Measurements from ENCODE around the gene SNRPB. TPM values are rescaled to one million over a fixed set of nuclear protein-coding genes. Genes with fewer than 3 reads are reported as not detected.

The SNRPB gene
- total RNA-seq, 1 donor from 2014 or later: 280 TPM

GRCh38 chr20:2515203-2515602, 44.6 kb upstream of the SNRPB start:
- Histone ChIP-seq H3K36me3 (ENCODE audit: control insufficient read depth, insufficient read depth, low read length) (no peaks in the 10 kb centered on the region), H3K4me3 (ENCODE audit: low read depth, low read length) (no peak overlapping the region), H3K27me3 (ENCODE audit: control insufficient read depth, insufficient read depth, low read length) (no peaks in the 10 kb centered on the region)
- no peak for TF ChIP-seq CTCF (IDR thresholded peaks at IDR 0.05; ENCODE audit: insufficient read depth, low read length, severe bottlenecking)
- DNase-seq (ENCODE audit: low read depth) (no peak), FAIRE-seq (no peak)

GRCh38 chr20:2509794-2510193, 39.2 kb upstream of the SNRPB start:
- no peak for DNase-seq (ENCODE audit: low read depth)

GRCh38 chr20:2509468-2509781, 38.8 kb upstream of the SNRPB start:
- H3K27me3 ChIP-seq (ENCODE audit: control insufficient read depth, insufficient read depth, low read length): no peaks in the 10 kb centered on the region
- no peak for TF ChIP-seq CTCF (IDR thresholded peaks at IDR 0.05; ENCODE audit: insufficient read depth, low read length, severe bottlenecking)
- DNase-seq (ENCODE audit: low read depth) (no peak), FAIRE-seq (no peak)
- peak overlapping the region; percentile 80 for H3K4me3 ChIP-seq (ENCODE audit: low read depth, low read length)
- H3K36me3 ChIP-seq (ENCODE audit: control insufficient read depth, insufficient read depth, low read length): no peaks in the 10 kb centered on the region

More at GRCh38 chr20:2509794-2510193, 39.2 kb upstream of the SNRPB start:
- TF ChIP-seq CTCF (IDR thresholded peaks at IDR 0.05; ENCODE audit: insufficient read depth, low read length, severe bottlenecking): no peak
- Histone ChIP-seq H3K36me3 (ENCODE audit: control insufficient read depth, insufficient read depth, low read length) (no peaks in the 10 kb centered on the region), H3K27me3 (ENCODE audit: control insufficient read depth, insufficient read depth, low read length) (no peaks in the 10 kb centered on the region), H3K4me3 (ENCODE audit: low read depth, low read length) (no peak overlapping the region)
- no peak for FAIRE-seq

- DNase-seq (ENCODE audit: low read depth) (peak; percentile 77), FAIRE-seq (no peak)
- H3K36me3 ChIP-seq (ENCODE audit: control insufficient read depth, insufficient read depth, low read length): no peaks in the 10 kb centered on the region
- peak within 1 kb of the TSS; percentile 80 for H3K4me3 ChIP-seq (ENCODE audit: low read depth, low read length)
- H3K27me3 ChIP-seq (ENCODE audit: control insufficient read depth, insufficient read depth, low read length): no peaks in the 10 kb centered on the region
- no peak for TF ChIP-seq CTCF (IDR thresholded peaks at IDR 0.05; ENCODE audit: insufficient read depth, low read length, severe bottlenecking)
Measured at GRCh38 chr20:2508631-2509467, 38.3 kb upstream of the SNRPB start, which contains the start of gene ZNF343. Gene ZNF343, minus strand, starts transcription at chr20:2508915. Its CDS starts 15,020 bp downstream, at chr20:2493895.

- H3K4me3 ChIP-seq (ENCODE audit: low read depth, low read length): peak overlapping the region; percentile 80
- TF ChIP-seq CTCF (IDR thresholded peaks at IDR 0.05; ENCODE audit: insufficient read depth, low read length, severe bottlenecking): no peak
- no peak for FAIRE-seq
- no peaks in the 10 kb centered on the region for H3K36me3 ChIP-seq (ENCODE audit: control insufficient read depth, insufficient read depth, low read length)
- H3K27me3 ChIP-seq (ENCODE audit: control insufficient read depth, insufficient read depth, low read length): no peaks in the 10 kb centered on the region
- DNase-seq (ENCODE audit: low read depth): peak; percentile 39
Measured at GRCh38 chr20:2507875-2508630, 37.5 kb upstream of the SNRPB start.
